C4-2B (cell line): Measurements from ENCODE around the gene CENPU.

Source experiments
- CTCF ChIP-seq: fragments of 450-650 bp; conservative IDR thresholded peaks from 2 replicates; pipeline ENCODE4 v1.5.1; 2017; ENCODE audit warnings: mild to moderate bottlenecking
- ZFX ChIP-seq: fragments of 450-650 bp; IDR thresholded peaks from 2 replicates; pipeline ENCODE4 v1.6.1; 2017

GRCh38 chr4:184655889-184656869, 77.7 kb downstream of the CENPU start:
- no peak for TF ChIP-seq CTCF
- no peak for TF ChIP-seq ZFX
